Transverse colon (tissue), 4 donors: ENCODE measurements around the gene TAT. TPM values are rescaled to one million over a fixed set of nuclear protein-coding genes. Genes with fewer than 3 reads are reported as not detected.
"Not testable (repeated sequence)": the region's sequence is repeated elsewhere in the genome, so short reads cannot be mapped to it uniquely, and the experiment has no call there.

ENCODE experiments used
- DNase-seq: peaks from one replicate; pipeline ENCODE4 v3.0.0-alpha.2; 2019
- H3K27ac ChIP-seq, 4 donors: fragments of 200-600 bp; sonication (generic); 2 replicates each; pipeline ENCODE4 v1.5.1; 2016 to 2018; ENCODE audit warnings: inconsistent platforms in 4 of 4
- H3K27me3 ChIP-seq: fragments of 200-600 bp; sonication (generic); 2 replicates; pipeline ENCODE4 v1.5.1; 2017; ENCODE audit warnings: inconsistent platforms
- H3K36me3 ChIP-seq, 4 donors: fragments of 200-600 bp; sonication (generic); 2 replicates each; pipeline ENCODE4 v1.5.1; 2017 to 2019; ENCODE audit warnings: inconsistent platforms in 4 of 4
- H3K4me1 ChIP-seq, 4 donors: fragments of 200-600 bp; sonication (generic); 2 replicates each; pipeline ENCODE4 v1.5.1; 2017 to 2020; ENCODE audit warnings: inconsistent platforms in 4 of 4
- H3K4me3 ChIP-seq, 4 donors: fragments of 200-600 bp; sonication (generic); 1 replicate in 1 of 4; 2 replicates in 3 of 4; pipeline versions ENCODE4 v1.5.1 to v1.6.1; 2017 to 2019; ENCODE audit warnings: inconsistent platforms in 4 of 4
- H3K9me3 ChIP-seq, 2 donors: fragments of 200-600 bp; sonication (generic); 2 replicates each; pipeline ENCODE4 v1.5.1; 2017 to 2019; ENCODE audit warnings: inconsistent platforms in 2 of 2
- EP300 ChIP-seq: sonication (generic); formaldehyde crosslinking; IDR thresholded peaks from one replicate; pipeline ENCODE4 v1.6.1; 2017; ENCODE audit warnings: antibody characterized with exemption, low read depth
- POLR2A ChIP-seq: fragments of 450-650 bp; IDR thresholded peaks from one replicate; pipeline ENCODE4 v1.6.1; 2016; ENCODE audit warnings: antibody characterized with exemption, mild to moderate bottlenecking, moderate library complexity
- POLR2AphosphoS5 ChIP-seq, 3 donors: sonication (generic); formaldehyde crosslinking; IDR thresholded peaks; one replicate each; pipeline ENCODE4 v1.6.1; 2016; ENCODE audit warnings: antibody characterized with exemption in 3 of 3
- WGBS, 2 donors: methylation state at CpG; one replicate each; pipeline ENCODE4 v1.1.5; 2018; ENCODE audit warnings: low coverage in 1 of 2; 5-methylcytosine and 5-hydroxymethylcytosine counted together
- in situ Hi-C, 4 donors: fragments of 200-750 bp; cut with MboI; loops; one replicate each; pipeline versions ENCODE4 v1.15.0 to v1.15.1; 2017; ENCODE audit warnings: low sequenced_read_pairs in 3 of 4, low pct_ligation_motif_present in 1 of 4, low pct_unique_long_range_greater_than_20kb in 1 of 4
- intact Hi-C: fragments of 100-400 bp; cut with DNase I; formaldehyde crosslinking; loops from one replicate; pipeline ENCODE4 v1.15.1; 2023; ENCODE audit warnings: low total_unique reads
- total RNA-seq, 4 donors: library from RNA; depleted of rRNA; stranded (reverse); fragments of >200 nt; gene quantifications; one replicate each; pipeline ENCODE4 v1.1.0, GENCODE V29; 2016
- TF ChIP-seq, protein P1 (sequence below), 5 experiments: fragments of 200-600 bp in 3 of 5; fragments of 450-650 bp in 2 of 5; sonication (generic) in 3 of 5; IDR thresholded peaks; 1 replicate in 2 of 5; 2 replicates in 3 of 5; pipeline ENCODE4 v1.5.1; 2016 to 2017; ENCODE audit warnings: antibody characterized with exemption in 5 of 5, inconsistent platforms in 3 of 5, mild to moderate bottlenecking in 2 of 5, moderate library complexity in 1 of 5

Gene TAT
- total RNA-seq, 4 donors from 2014 or later = 0.37 to 3.4 (median 0.79) TPM; not detected in 1

DNA sequence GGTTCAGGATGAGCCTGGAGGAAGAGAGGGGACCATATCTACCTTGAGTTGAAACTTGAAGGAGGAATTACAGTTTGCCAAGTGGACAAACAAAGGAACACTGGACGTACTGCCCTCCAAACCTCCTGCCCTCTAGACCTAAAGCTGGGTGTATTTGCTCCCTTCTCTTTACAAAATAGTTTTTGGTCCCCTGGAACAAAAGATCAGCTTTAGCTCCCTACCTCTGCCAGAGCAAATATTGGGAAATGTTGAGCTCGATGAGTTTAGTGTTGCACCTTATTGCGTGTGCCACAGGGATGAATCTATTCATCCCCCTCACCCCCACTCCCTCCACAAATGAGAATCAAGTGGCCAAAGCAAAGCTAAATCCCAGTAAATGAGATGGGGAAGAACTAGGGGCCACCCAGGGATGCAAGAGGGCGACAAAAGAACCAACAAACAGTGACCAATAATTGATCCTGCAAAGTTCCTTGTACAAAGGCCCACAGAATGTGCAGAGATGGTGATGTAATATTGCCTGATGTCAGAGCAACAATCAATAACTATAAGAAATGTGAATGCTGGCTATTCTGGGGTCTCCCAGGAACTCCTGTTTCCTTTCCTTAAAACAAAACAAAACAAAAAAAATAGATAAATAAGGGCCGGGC lies 17.2 kb upstream of the TAT start:
- DNase-seq = no peak
- H3K27me3 ChIP-seq = no peaks in the 10 kb centered on the region
- H3K9me3 ChIP-seq = no peaks in the 10 kb centered on the region
- no peaks in the 10 kb centered on the region for H3K36me3 ChIP-seq
- 87 to 89% methylated on average over 3 to 5 of the region's 5 CpGs for WGBS, 2 donors
- TF ChIP-seq POLR2AphosphoS5 (IDR thresholded peaks at IDR 0.05) (no peak), POLR2A (no peak), EP300 (no peak)
- TF ChIP-seq, protein P1, sequence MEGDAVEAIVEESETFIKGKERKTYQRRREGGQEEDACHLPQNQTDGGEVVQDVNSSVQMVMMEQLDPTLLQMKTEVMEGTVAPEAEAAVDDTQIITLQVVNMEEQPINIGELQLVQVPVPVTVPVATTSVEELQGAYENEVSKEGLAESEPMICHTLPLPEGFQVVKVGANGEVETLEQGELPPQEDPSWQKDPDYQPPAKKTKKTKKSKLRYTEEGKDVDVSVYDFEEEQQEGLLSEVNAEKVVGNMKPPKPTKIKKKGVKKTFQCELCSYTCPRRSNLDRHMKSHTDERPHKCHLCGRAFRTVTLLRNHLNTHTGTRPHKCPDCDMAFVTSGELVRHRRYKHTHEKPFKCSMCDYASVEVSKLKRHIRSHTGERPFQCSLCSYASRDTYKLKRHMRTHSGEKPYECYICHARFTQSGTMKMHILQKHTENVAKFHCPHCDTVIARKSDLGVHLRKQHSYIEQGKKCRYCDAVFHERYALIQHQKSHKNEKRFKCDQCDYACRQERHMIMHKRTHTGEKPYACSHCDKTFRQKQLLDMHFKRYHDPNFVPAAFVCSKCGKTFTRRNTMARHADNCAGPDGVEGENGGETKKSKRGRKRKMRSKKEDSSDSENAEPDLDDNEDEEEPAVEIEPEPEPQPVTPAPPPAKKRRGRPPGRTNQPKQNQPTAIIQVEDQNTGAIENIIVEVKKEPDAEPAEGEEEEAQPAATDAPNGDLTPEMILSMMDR (IDR thresholded peaks at IDR 0.05) = no peak
- in situ Hi-C loops = no loop called here
- H3K4me1 ChIP-seq = no peaks in the 10 kb centered on the region
- intact Hi-C loops = no loop called here
- no peak overlapping the region for H3K4me3 ChIP-seq
- H3K27ac ChIP-seq = no peak overlapping the region

DNA sequence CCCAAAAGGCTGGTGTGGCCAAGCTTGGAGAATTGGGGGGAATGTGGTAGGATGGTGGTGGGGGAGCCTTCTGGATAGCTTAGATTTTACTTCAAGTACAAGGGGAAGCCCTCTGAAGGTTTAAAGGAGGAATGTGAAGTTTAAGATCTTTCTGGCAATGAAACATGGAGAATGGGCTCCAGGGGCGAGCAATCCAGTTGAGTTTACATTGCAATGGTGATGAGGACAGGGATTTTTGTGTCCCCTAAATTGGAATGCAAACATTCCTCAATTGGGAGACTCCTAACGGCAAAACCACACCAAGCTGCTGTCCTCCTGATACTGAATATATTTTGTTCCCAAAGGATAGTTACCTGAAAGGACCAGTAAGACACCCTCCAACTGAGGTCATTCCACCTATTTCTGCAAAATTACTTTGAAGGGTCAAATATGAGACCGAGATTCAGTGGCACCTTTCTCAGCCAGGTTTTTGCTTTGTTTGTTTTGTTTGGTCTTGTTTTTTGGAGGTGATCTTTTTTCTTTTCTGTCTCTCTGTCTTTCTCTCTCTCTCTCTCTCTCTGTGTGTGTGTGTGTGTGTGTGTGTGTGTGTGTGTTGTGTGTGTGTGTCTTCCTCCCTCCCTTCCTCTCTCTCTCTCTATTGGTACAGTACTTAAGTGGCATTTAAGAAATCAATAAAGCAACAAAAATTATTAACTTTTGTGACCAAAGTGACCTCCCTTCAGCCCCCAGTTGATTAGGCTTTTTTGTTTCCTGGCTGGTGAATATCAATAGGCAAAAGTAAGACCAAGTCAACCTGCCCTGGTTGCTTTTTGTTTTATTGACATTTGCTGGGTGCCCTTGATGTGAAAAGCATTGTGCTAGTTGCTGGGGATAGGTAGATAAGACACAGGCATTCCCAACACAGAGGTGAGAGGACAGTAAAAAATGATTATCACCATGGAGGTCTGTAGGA lies 16.4 kb upstream of the TAT start:
- no peak overlapping the region for H3K4me3 ChIP-seq
- WGBS, 2 donors = 80 to 81% methylated on average over 2 to 3 of the region's 3 CpGs
- no peaks in the 10 kb centered on the region for H3K4me1 ChIP-seq
- no peaks in the 10 kb centered on the region for H3K27me3 ChIP-seq
- TF ChIP-seq POLR2A (no peak), POLR2AphosphoS5 (IDR thresholded peaks at IDR 0.05) (no peak), EP300 (no peak)
- TF ChIP-seq, protein P1 (IDR thresholded peaks at IDR 0.05) = no peak
- no peaks in the 10 kb centered on the region for H3K36me3 ChIP-seq
- H3K27ac ChIP-seq = no peak overlapping the region
- no peaks in the 10 kb centered on the region for H3K9me3 ChIP-seq
- no peak for DNase-seq
- intact Hi-C loops = no loop called here
- in situ Hi-C loops = no loop called here

DNA sequence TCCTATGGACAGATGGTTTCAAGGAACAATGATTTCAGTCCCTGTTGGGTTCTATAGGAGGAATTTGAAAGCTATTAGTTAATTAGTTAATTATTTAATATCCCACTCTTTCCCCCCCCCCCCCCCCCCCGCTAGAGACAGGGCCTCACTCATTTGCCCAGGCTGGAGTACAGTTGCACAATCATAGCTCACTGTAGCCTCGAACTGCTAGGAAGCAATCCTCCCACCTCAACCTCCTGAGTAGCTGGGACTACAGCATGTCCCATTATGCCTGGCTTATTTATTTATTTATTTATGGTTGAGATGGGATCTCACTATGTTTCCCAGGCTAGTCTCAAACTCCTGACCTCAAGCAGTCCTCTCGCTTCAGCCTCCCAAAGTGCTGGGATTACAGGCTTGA lies 15.0 kb upstream of the TAT start:
- WGBS, 2 donors = 77 to 80% methylated on average over 1 to 3 of the region's 3 CpGs
- peaks cover 11% of the 10 kb centered on the region for H3K27me3 ChIP-seq
- intact Hi-C loops = no loop called here
- H3K36me3 ChIP-seq = no peaks in the 10 kb centered on the region
- no peak overlapping the region for H3K27ac ChIP-seq
- H3K9me3 ChIP-seq = no peaks in the 10 kb centered on the region
- H3K4me1 ChIP-seq = no peaks in the 10 kb centered on the region
- no peak overlapping the region for H3K4me3 ChIP-seq
- DNase-seq = no peak
- in situ Hi-C loops = no loop called here
- TF ChIP-seq, protein P1 (IDR thresholded peaks at IDR 0.05) = no peak
- TF ChIP-seq POLR2A (no peak), EP300 (no peak), POLR2AphosphoS5 (IDR thresholded peaks at IDR 0.05) (no peak)

DNA sequence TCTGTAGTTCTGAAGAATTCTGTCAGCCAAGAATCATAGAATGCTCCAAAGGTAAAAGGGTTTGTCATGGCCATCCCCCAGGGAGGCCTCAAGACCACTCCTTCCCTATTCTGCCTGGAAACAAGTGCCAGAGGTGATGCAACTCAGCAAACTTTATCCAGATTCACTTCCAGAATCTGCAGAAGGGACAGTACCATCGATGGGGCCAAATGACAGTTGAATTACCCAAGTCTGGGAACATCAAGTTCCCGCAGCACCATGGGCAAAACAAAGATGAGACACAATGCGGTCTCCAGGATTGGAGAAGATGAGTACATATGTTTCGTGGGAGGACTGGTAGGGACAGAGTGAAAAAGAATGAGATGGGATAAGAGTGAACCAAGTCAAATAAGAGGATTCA lies 13.7 kb upstream of the TAT start:
- no peak overlapping the region for H3K4me3 ChIP-seq
- in situ Hi-C loops = no loop called here
- 90% methylated on average over 4 of the region's 4 CpGs; no CpG with 5 or more reads in 1 of the 2 donors for WGBS, 2 donors

DNA sequence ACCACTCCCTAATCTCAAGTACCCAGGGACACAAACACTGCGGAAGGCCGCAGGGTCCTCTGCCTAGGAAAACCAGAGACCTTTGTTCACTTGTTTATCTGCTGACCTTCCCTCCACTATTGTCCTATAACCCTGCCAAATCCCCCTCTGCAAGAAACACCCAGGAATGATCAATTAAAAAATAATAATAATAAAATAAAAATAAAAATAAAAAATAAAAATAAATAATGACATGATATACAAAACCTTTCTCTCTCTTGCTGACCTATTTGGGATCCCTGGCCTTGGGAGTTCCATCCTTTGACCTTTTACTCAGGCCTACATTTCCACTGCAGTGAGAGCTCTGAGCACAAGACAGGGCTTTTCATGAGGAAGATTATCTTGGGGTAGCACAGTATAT lies 13.2 kb upstream of the TAT start:
- WGBS, 2 donors = 80 to 94% methylated on average over 1 to 2 of the region's 2 CpGs
- DNase-seq, H3K4me1 ChIP-seq, H3K36me3 ChIP-seq, H3K9me3 ChIP-seq, H3K27ac ChIP-seq, H3K4me3 ChIP-seq, intact Hi-C loops, in situ Hi-C loops: not testable (repeated sequence)
- H3K27me3 ChIP-seq = peaks cover 11% of the 10 kb centered on the region

More for the DNA sequence above, 13.7 kb upstream of the TAT start:
- intact Hi-C loops = no loop called here
- Histone ChIP-seq H3K36me3 (no peaks in the 10 kb centered on the region), H3K4me1 (peaks cover 0 to 3% (median 0%) of the 10 kb centered on the region in 4 donors), H3K27me3 (peaks cover 11% of the 10 kb centered on the region), H3K27ac (no peak overlapping the region), H3K9me3 (no peaks in the 10 kb centered on the region)
- DNase-seq = no peak
- TF ChIP-seq EP300 (no peak), POLR2A (no peak), POLR2AphosphoS5 (IDR thresholded peaks at IDR 0.05) (no peak)
- TF ChIP-seq, protein P1 (IDR thresholded peaks at IDR 0.05) = no peak

DNA sequence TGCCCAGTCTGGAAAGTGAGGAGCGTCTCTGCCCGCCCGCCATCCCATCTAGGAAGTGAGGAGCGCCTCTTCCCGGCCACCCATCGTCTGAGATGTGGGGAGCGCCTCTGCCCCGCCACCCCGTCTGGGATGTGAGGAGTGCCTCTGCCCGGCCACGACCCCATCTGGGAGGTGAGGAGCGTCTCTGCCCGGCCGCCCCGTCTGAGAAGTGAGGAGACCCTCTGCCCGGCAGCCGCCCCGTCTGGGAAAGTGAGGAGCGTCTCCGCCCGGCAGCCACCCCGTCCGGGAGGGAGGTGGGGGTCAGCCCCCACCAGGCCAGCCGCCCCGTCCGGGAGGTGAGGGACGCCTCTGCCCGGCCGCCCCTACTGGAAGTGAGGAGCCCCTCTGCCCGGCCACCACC lies 12.4 kb upstream of the TAT start:
- in situ Hi-C loops, intact Hi-C loops, H3K9me3 ChIP-seq, H3K4me3 ChIP-seq, H3K27ac ChIP-seq, DNase-seq, H3K36me3 ChIP-seq: not testable (repeated sequence)
- 96% methylated on average over 16 of the region's 30 CpGs; no CpG with 5 or more reads in 1 of the 2 donors for WGBS, 2 donors
- Histone ChIP-seq H3K27me3 (peaks cover 11% of the 10 kb centered on the region), H3K4me1 (peaks cover 0 to 13% (median 3%) of the 10 kb centered on the region in 4 donors)
